Natural killer cell (primary cell): ENCODE measurements around the gene NUDT14. TPM values are rescaled to one million over a fixed set of nuclear protein-coding genes. Genes with fewer than 3 reads are reported as not detected.
A peak's percentile ranks its signal among the peaks of the same experiment; 100 is the strongest.

Experiments
- ATAC-seq, 3 donors: fragments of 150-1000 bp in 2 of 3; fragments of 200-7000 bp in 1 of 3; cut with Tn5 transposase; 1 replicate in 1 of 3; 2 replicates in 2 of 3; pipeline ENCODE4 v1.10.0; 2021; ENCODE audit warnings: mild to moderate bottlenecking in 2 of 3, moderate library complexity in 2 of 3
- DNase-seq, 2 donors: peaks; one replicate each; pipeline versions ENCODE4 v3.0.0 to v3.0.0-alpha.2; 2013 to 2021; ENCODE audit warnings: mixed read lengths in 1 of 2
- H3K27ac ChIP-seq: one replicate; pipeline ENCODE4 v1.5.1; 2013; ENCODE audit warnings: mild to moderate bottlenecking, low read length
- H3K27me3 ChIP-seq: one replicate; pipeline ENCODE4 v1.6.1; 2013; ENCODE audit warnings: low read length; ENCODE audit not compliant: control insufficient read depth, insufficient read depth
- H3K36me3 ChIP-seq: one replicate; pipeline ENCODE4 v1.6.1; 2013; ENCODE audit warnings: low read length; ENCODE audit not compliant: control insufficient read depth, insufficient read depth
- H3K4me1 ChIP-seq: one replicate; pipeline ENCODE4 v1.6.1; 2013; ENCODE audit warnings: low read length; ENCODE audit not compliant: control insufficient read depth, insufficient read depth
- H3K4me3 ChIP-seq: one replicate; pipeline ENCODE4 v1.5.1; 2013; ENCODE audit warnings: low read length
- H3K9me3 ChIP-seq: one replicate; pipeline ENCODE4 v1.6.1; 2013; ENCODE audit warnings: low read length; ENCODE audit not compliant: control insufficient read depth, insufficient read depth
- H3K27ac Mint-ChIP-seq, 2 donors: one replicate each; pipeline ENCODE4 v1.8.0; 2022; ENCODE audit warnings: mild to moderate bottlenecking in 2 of 2, mixed read lengths in 2 of 2, moderate library complexity in 1 of 2
- H3K27me3 Mint-ChIP-seq, 2 donors: one replicate each; pipeline ENCODE4 v1.8.0; 2022; ENCODE audit warnings: low read depth in 2 of 2, mixed read lengths in 2 of 2
- H3K36me3 Mint-ChIP-seq: one replicate; pipeline ENCODE4 v1.8.0; 2022; ENCODE audit warnings: mixed read lengths
- H3K4me1 Mint-ChIP-seq, 2 donors: one replicate each; pipeline ENCODE4 v1.8.0; 2022; ENCODE audit warnings: mixed read lengths in 2 of 2
- H3K4me3 Mint-ChIP-seq: one replicate; pipeline ENCODE4 v1.8.0; 2022; ENCODE audit warnings: mild to moderate bottlenecking, moderate library complexity, mixed read lengths
- H3K9me3 Mint-ChIP-seq, 2 donors: one replicate each; pipeline ENCODE4 v1.8.0; 2022; ENCODE audit warnings: mixed read lengths in 2 of 2
- CTCF ChIP-seq: fragments of 200-600 bp; IDR thresholded peaks from one replicate; pipeline ENCODE4 v1.8.0; 2022; ENCODE audit warnings: antibody characterized with exemption
- WGBS: methylation state at CpG from one replicate; pipeline ENCODE4 v1.1.7; 2013; ENCODE audit warnings: missing lambda C conversion rate; ENCODE audit not compliant: insufficient coverage; 5-methylcytosine and 5-hydroxymethylcytosine counted together
- intact Hi-C: fragments of 100-400 bp; cut with micrococcal nuclease; formaldehyde crosslinking; loops from one replicate; pipeline ENCODE4 v1.14.2; 2022
- total RNA-seq, 4 donors: library from RNA; stranded (reverse); fragments of 120-200 nt in 1 of 4; gene quantifications; one replicate each; pipeline versions ENCODE4 v1.2.3 to v1.2.4, GENCODE V29; 2013 to 2022

Gene NUDT14
- total RNA-seq, 3 donors from 2014 or later (not counting 1 experiment from before 2014, with no cell fraction given) = 16.0 to 32.9 (median 22.8) TPM

- intact Hi-C loops = loop anchor here (5.0 kb wide), 1 partner anchor 74 kb away; no protein-coding TSS in a partner anchor
- 67% methylated on average over 22 of the region's 22 CpGs for WGBS
- ATAC-seq (no peak), DNase-seq (no peak)
- Histone ChIP-seq H3K27ac (no peak overlapping the region), H3K4me3 (no peak overlapping the region), H3K9me3 (no peaks in the 10 kb centered on the region), H3K4me1 (peaks cover 23% of the 10 kb centered on the region), H3K36me3 (no peaks in the 10 kb centered on the region), H3K27me3 (peaks cover 23% of the 10 kb centered on the region)
- Mint-ChIP-seq H3K4me3 (peak overlapping the region; percentile 56), H3K4me1 (peaks cover under 1 to 15% of the 10 kb centered on the region in 2 donors), H3K9me3 (no peaks in the 10 kb centered on the region), H3K27ac (no peak overlapping the region), H3K36me3 (no peaks in the 10 kb centered on the region), H3K27me3 (peaks cover 0 to 19% of the 10 kb centered on the region in 2 donors)
- TF ChIP-seq CTCF = no peak
Observed at GRCh38 chr14:105166571-105167302, 14.4 kb downstream of the NUDT14 start.

- Mint-ChIP-seq H3K9me3 (no peaks in the 10 kb centered on the region), H3K4me3 (peak overlapping the region; percentile 28), H3K27me3 (peaks cover 0 to 19% of the 10 kb centered on the region in 2 donors), H3K4me1 (peaks cover 0 to 13% of the 10 kb centered on the region in 2 donors), H3K36me3 (no peaks in the 10 kb centered on the region), H3K27ac (no peak overlapping the region)
- 93% methylated on average over 32 of the region's 32 CpGs for WGBS
- no peaks in the 10 kb centered on the region for H3K9me3 ChIP-seq
- intact Hi-C loops = loop anchor here (5.0 kb wide), 1 partner anchor 74 kb away; no protein-coding TSS in a partner anchor
- H3K27ac ChIP-seq = no peak overlapping the region
- H3K27me3 ChIP-seq = peaks cover 21% of the 10 kb centered on the region
- DNase-seq = no peak
- no peak for TF ChIP-seq CTCF
- no peak for ATAC-seq
- peaks cover 19% of the 10 kb centered on the region for H3K4me1 ChIP-seq
- H3K4me3 ChIP-seq = no peak overlapping the region
- H3K36me3 ChIP-seq = no peaks in the 10 kb centered on the region
Observed at GRCh38 chr14:105165761-105166485, 15.2 kb downstream of the NUDT14 start.

GRCh38 chr14:105165134-105165704 lies 15.9 kb downstream of the NUDT14 start:
- 76% methylated on average over 10 of the region's 10 CpGs for WGBS
- DNase-seq (no peak), ATAC-seq (no peak)
- H3K27me3 ChIP-seq = peaks cover 16% of the 10 kb centered on the region
- no peaks in the 10 kb centered on the region for H3K36me3 ChIP-seq
- peaks cover 0 to 17% of the 10 kb centered on the region in 2 donors for H3K27me3 Mint-ChIP-seq
- H3K36me3 Mint-ChIP-seq = no peaks in the 10 kb centered on the region
- H3K4me3 Mint-ChIP-seq = peak overlapping the region; percentile 17
- TF ChIP-seq CTCF = no peak
- peaks cover 12% of the 10 kb centered on the region for H3K4me1 ChIP-seq
- H3K9me3 ChIP-seq = no peaks in the 10 kb centered on the region
- intact Hi-C loops = loop anchor here (5.0 kb wide), 1 partner anchor 73 kb away; no protein-coding TSS in a partner anchor
- no peak overlapping the region for H3K4me3 ChIP-seq
- no peak overlapping the region for H3K27ac Mint-ChIP-seq
- no peak overlapping the region for H3K27ac ChIP-seq
- H3K4me1 Mint-ChIP-seq = peaks cover 0 to 15% of the 10 kb centered on the region in 2 donors
- H3K9me3 Mint-ChIP-seq = no peaks in the 10 kb centered on the region
